Fibroblast of skin of right biceps (primary cell): ENCODE data around the gene GPT2.
A peak's percentile ranks its signal among the peaks of the same experiment; 100 is the strongest.
"Not testable (repeated sequence)": the region's sequence is repeated elsewhere in the genome, so short reads cannot be mapped to it uniquely, and the experiment has no call there.

Experiments
- DNase-seq: peaks from one replicate; pipeline ENCODE4 v3.0.0-alpha.2; 2013

The GPT2 gene

DNA sequence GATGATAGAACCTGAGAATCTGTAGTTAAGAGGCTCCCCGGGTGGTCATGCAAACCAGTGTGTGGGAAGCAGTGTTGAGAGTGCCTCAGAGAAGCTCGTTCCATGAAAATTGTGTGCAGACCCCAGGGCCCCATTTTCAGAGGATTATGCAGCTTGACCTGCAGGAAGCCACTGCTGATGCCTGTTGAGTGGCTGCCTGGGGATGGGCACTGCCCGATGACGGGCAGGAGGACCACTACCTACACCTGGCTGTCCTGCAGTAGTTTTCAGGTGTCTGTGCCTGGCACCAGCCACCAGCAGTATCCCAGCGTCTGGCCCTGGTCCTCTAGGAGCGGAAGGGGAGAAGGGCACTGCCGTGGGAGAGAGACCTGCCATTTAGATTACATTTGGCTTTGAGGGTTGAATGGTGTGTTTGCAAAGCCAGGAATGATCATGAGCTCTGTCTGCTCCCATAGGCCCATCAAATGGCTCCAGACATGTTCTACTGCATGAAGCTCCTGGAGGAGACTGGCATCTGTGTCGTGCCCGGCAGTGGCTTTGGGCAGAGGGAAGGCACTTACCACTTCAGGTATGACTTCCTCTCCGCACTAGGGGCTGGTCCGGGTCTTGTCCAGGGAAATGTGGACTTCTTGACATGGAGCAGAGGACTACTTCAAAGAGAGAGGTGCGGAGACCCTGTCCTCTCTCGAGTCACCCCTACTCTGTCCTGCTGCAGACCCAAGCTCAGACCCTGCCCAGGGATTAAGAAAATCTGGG lies 42.5 kb downstream of the GPT2 start:
- DNase-seq: no peak

DNA sequence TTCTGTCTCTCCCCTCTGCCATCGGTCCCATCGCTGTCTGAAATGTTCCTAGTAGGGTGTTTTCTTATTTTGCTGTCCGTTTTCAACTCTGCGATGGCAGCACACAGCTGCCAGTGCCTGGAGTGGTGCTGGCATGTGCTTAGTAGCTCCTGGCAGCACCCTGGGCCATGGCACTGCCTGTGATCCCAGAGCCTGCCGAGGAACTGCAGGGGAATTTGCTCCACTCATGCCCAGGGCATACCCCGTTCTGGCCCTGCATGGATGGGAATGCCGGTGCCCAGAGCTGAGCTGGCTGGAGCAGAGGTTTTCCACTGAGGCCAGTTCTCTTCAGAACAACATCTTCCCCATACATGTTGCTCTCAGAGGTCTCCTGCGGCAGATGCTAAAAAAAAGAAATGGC lies 43.1 kb downstream of the GPT2 start:
- no peak for DNase-seq

DNA sequence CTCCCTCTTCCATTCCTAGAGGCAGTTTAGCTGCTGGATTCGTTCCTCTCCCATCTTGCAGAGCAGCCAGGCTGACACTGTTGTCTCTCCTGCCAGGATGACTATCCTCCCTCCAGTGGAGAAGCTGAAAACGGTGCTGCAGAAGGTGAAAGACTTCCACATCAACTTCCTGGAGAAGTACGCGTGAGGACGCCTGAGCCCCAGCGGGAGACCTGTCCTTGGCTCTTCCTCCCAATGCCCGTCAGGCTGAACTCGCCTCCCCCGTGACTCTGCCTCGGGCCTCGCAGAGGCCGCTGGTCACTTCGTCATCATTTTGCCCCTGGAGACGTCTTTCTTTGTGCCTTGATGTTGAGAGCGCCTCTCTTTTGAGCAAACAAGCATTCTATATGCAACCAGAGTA lies 44.6 kb downstream of the GPT2 start:
- DNase-seq: no peak

DNA sequence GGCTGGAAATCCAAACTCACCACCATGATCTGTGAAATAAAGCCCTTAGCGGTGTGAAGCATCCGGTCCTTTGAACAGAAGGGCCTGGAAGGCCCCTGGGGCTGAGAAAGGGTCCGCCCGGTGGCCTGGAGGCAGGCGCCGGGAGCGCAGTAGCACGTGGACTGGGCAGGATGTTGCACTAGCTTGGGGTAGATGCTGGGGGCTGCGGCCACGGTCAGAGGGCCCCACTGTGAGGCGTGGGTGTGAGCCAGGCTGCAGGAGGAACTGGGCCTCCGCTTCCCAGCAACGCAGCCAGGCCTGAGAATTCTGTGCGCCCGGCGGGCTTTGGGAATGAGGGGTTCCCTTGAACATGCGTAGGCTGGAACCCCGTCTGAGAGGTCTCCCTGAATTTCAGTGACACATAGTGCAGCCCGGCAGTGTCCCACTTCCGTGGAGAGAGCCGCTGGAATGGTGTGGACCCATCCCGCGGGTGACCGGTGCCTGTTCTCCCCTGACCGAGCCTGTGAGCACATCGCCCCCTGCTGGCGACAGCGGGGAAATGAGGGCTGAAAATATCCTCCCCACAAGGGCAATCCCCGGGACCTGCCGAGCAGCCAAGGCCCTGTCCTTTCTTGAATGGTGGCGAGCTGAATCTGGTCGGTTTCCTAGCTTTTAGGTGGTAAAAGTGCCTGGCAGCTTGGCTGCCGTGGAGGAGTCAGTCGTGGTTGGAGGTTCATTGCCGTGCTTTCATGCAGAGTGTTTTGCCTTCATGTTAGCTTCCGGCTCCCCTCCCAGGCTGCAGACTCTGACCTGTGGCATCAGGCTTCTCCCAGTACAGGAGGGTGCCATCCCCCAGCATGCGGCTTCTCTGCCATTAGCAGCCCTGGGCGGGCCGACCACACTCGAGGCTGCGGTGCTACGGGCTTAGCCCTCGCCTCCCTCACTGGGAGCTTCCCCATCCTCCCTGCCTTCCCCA lies 45.5 kb downstream of the GPT2 start:
- DNase-seq: peak; percentile 40

DNA sequence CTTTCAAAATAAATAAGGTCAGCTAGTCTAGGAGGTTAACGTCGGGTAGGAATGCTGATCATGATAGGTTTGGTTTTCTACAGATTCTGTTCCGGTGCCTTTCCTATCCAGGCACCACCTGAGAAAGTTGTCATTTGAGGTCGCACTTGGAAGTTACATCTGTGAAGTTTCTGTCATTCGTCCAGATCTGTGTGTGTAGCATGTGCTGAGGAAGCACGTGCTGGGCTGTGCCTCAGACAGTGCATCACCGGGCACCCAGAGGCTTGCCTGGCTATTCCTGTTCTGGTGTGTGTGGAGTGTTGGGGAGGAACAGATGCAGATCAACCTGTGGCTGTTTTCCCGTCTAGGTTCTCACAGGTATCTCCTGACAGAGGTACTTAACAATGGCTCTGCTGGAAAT lies 46.7 kb downstream of the GPT2 start:
- no peak for DNase-seq

DNA sequence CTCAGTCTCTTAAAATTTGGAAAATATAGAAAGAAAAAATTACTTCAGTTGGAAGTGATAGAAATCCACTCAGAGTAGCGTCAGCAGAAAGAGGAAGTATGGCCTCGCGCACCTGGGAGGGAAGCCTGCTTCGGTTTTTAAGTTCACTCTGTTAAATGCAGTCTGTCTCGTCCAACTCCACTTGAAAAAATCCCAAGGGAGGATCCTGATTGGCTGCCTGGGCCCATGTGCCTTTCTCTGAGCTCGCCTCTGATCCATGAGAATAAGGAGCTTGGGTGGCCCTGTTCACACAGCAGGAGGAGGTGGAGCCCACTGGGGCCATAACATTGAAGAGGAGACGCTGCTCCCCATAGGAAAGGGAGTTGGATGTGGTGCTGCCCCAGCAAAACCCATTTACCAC lies 48.6 kb downstream of the GPT2 start:
- DNase-seq: no peak

DNA sequence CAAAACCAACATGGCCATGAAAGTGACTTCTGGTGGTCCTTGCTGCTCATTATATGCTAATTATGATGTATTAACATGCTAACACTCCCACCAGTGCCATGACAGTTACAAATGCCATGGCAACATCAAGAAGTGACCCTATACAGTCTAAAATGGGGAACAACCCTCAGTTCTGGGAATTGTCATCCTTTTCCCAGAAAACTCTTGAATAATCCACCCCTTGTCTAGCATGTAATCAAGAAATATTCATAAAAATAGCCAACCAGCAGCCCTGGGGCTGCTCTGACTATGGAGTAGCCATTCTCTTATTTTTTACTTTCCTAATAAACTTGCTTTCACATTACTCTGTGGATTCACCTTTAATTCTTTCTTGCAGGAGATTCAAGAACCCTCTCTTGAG lies 53.4 kb downstream of the GPT2 start:
- DNase-seq: no peak

DNA sequence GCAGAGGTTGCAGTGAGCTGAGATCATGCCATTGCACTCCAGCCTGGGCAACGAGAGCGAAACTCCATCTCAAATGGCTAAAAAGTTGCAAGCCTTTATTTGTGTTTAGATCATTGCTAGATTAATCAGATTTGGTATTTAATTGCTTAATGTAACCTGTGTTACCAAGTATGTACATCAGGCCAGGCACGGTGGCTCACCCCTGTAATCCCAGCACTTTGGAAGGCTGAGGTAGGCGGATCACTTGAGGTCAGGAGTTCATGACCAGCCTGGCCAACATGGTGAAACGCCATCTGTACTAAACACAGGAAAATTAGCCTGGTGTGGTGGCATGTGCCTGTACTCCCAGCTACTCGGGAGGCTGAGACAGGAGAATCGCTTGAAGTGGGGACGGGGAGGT lies 60.6 kb downstream of the GPT2 start:
- DNase-seq: not testable (repeated sequence)

DNA sequence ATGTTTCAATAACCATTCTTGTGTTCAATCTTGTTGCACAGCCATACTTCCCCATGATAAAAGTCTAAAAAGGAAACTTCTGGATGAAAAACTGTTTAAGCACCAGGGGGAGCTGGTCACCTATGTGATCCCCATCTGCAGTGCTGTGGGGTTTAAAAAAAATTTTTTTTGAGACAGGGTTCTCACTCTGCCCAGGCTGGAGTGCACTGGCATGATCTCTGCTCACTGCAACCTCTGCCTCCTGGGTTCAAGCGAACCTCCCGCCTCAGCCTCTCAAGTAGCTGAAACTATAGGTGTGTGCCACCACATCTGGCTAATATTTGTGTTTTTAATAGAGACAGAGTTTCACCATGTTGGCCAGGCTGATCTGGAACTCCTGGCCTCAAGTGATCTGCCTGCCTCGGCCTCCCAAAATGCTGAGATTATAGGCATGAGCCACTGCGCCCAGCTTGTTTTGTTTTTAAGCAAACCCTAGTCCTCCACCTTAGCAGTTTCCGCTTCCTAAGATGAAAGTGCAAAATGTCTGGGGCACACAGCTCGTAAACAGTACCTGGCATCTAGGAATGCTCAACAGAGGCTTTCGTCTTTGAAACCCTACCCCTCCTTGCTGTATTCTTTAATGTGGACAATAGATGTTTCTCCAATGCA lies 63.9 kb downstream of the GPT2 start:
- peak; percentile 20 for DNase-seq

DNA sequence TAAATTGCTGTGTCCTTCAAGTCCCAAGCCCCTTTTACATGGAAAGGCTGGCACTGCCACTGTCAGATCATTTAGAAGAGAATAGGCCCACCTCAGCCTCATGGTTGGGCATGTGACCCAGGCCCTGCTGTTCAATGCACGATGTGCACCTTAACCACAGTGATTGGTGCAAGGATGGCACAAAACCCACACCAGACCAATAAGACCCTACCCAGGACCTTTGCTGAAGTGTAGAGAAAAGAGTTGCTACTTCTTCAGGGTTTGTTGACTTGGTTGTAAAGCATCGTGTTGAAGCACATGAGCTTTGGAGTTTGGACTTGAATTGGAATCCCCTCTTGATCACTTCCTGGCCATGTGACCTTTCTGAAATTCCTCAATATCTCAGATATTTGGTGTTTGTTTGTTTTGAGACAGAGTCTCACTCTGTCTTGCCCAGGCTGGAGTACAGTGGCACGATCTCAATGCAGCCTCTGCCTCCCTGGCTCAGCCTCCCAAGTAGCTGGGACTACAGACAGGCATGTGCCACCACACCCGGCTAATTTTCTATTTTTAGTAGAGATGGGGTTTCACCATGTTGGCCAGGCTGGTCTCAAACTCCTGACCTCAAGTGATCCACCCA lies 64.5 kb downstream of the GPT2 start:
- no peak for DNase-seq

DNA sequence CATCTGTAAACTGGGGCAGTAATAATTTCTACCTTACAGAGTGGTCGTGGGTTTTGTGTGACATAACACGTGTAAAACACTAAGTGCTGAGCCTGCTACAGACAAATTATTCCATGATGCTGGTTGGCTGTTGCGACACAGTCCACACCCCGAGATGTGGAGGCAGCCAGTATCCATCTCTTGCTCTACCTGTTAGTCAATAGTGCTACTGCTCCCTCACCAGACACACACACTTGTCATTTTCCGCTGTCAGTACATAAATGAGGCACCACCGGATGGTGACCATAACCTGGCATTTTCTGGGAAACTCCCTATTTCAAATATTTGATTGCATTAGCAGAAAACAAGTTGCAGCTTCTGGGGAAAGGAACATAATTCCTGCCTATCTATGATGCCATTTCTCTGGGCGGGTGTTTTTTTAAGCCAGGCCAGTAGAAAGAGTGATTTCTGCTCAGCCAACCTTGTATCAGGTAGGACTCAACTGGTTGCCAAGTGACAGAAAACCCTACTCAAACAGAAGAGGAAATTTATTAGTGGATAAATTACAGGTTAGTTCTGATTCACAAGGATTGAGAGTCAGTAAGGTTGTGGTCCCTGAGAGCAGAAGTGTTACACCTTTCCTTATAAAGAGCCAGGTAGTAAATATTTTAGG lies 65.2 kb downstream of the GPT2 start:
- no peak for DNase-seq

DNA sequence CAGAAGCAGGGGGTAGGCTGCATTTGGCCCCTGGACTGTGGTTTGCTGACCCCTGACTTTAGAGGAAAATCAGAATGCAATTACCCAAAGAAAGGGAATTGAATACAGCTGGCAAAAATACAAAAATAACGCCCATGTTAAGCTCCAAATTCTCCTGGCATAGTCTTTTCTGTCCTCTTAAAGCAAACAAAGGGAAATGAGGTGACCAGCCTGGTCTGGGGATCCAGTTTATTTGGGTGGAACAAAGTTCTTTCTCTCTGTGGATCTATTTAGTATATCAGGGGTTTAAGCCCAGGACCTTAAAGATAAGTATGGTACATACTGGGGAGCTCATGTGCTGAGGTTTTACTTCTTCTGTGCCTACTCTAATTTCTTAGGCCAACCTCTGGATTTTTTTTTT lies 65.8 kb downstream of the GPT2 start:
- no peak for DNase-seq

DNA sequence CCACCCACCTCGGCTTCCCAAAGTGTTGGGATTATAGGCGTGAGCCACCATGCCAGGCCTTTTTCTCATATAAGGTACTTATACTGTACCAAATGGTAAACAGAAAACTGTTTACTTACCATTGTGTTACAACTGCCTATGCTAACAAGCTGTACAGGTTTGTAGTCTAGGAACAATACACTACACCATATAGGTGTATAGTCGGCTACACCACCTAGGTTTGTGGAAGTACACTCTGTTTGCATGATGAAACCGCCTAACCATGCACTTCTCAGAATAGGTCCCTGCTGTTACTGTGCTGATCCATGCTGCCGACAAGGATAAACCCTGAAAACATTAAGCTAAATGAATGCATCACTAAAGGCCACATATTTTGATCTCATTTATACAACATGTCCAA lies 70.4 kb downstream of the GPT2 start:
- DNase-seq: no peak

DNA sequence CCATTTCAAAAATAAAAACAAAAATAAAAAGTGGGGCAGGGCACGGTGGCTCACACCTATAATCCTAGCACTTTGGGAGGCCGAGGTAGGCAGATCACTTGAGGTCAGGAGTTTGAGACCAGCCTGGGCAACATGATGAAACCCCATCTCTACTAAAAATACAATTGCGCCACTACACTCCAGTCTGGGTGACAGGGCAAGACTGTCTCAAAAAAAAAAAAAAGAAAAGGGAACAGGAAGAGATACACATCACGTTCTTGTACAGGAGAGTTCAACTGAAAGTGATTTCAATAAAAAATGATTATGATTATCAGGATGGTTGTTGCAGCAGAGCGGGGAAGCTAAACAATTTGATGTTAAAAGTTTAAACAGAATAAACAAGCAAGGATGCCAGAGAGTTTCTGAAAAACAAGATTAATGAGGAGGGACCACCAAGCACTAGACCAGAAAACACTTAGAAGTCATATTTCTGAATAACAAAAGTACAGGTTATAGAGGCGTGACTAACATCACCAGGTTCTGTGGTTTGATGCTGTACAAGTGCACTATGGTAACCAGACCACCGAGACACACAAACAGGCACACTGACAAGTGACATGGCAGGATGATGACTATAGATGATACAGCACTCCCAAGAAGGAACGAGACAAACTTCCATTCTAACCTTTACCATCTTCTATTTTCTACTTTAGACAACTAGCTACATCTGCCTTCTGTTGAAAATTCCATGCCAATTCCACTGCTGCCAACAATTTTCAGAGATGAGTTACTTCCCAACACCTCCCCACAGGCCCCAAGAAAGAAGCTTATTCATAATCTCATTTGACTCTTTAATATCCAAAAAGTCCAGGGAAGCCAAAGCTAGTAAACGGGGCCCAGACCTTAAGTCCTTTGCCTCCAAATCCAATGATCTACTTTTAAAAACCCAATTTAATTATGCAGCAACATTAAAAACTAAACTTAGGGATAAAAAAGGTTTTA lies 77.5 kb downstream of the GPT2 start:
- DNase-seq: no peak

DNA sequence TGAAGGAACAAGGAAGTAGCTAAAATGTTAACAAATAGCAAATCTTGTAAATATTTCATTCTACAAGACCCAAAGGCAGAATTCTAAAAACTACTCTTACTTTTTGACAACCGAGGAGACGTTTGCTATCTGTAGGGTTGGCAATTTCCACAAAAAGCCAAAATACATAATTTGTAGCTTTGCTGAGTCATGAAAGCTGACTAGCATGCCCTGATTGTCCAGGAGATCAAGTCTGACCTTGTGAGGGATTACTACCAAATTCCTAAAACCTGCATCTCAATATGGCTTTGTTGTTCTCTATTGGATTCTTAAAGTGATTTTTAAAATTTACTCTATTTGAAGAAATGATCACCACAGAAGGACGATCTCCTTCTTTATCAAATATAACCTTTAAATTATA lies 78.5 kb downstream of the GPT2 start:
- no peak for DNase-seq

DNA sequence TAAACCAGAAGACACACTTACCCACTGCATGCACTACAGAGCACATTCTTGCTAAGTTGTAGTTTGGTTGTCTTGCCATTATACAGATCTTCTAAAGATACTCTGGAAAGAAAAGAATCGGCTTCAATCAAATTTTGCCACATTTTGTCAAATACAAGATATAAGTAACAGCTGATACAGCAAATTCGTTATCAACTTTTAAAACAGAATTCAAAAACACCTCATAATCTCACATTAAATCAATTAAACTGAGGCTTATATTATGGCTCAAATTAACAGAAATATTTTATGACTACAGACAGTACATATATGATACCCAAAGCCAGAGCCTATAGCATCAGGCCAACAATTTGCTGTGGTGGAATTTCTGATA lies 83.9 kb downstream of the GPT2 start:
- DNase-seq: no peak

DNA sequence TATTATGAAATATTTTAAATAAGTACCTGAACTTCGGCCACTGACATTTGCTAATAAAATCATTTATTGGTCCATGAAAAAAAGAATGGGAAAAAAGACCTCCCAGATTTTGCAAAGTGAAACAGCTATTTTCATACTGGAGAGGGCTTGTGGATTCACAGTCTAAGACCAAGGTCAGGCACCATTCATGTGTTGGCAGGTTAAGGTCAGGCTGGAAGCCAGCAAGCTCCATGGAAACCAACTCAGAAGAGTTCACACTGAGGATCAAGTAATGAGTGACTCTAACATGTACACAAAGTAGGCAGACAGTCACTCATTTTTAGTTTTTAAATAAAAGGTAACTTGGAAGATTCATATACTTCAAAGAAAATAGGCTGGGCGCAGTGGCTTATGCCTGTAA lies 85.9 kb downstream of the GPT2 start:
- no peak for DNase-seq

DNA sequence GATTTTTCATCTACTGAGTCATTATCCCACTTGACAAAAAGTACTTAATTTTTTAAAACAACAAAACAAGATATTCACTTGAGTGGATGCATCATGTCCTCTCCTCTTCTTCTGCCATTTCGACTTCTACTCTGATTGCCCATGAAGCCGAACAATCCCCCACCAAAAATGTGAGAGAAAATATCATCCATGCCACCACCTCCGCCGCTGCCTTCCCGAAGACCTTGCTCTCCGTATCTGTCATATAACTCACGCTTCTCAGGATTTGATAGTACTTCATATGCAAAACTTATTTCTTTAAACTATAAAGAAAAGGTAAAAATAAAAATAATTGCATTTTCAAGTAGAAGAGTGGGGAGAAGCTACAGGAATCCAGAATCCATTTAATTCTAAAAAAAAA lies 87.1 kb downstream of the GPT2 start:
- DNase-seq: no peak

DNA sequence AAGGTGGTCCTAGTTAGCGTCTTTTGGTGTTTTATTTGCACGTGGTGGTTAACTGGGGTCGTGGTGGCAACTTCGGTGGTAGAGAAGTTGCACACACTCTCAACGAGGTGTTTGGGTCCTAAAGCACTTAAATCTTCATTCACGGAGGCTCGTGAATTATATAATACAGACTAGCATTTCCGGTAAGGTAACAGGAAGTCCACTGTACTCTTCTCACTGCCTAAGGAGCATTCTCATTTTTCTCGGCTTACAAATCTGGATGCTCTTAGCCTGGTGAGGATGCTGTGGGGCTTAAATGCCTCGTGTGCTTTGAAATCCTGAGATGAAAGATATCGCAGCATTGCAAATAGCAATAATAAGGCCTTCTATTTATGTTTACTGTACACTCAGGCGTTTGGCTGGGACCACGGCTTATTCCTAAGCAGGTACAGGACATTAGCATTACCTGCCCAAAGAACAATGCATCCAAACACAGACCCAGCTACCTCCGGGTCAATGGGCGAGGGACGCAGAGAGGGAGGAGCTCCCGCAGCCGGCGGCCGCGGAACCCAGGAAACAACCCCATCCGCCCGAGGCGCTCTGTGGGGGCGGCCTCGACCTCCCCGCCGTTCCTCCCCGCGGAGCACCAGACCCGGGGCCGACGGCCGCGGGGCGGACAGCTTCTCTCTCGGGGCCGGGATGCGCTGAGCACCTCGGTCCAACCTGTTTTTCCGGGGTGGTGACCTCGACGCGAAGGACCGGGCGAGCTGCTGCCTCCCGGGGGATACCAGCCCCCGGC lies 88.5 kb downstream of the GPT2 start:
- DNase-seq: peak; percentile 15

DNA sequence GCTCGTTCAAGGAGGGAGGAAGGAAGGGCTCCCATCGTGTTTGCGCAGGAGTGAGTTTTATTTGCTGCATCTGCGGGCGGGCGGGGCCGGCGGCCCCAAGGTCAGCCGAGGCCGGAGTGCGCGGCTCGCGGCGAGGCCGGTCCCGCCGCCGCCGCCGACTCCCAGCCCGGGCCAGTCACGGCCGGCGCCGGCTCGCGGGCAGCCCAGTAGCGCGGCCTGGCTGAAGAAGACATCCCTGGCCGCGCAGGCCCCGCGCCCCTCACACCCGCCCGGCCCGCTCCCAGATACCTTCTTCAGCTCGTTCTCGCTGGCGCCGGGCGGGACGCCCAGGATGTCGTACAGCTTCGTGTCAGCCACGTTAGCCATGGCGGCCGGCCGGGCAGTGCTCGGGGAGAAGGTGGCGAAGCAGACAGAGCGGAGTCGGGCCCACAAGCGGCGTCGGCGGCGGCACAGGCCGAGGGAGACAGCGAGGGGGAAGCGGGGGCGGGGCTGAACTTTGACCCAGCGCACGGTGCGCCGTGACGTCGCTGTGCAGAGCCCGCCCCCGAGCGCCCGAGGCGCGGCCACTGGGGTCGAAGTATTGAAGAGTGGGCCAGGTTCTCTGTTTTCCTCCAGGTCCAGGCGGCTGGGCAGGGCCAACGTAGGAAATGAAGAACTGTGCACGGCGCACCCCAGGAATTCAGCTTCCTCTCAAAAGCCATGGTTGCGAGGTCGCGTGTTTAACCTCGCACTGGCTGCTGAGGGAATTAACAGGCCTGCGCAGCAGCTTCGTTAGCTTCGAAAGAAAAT lies 89.2 kb downstream of the GPT2 start, which contains the start of gene DNAJA2:
Gene DNAJA2 (minus strand): TSS at position 468 of the 789 bp plus-strand sequence. CDS start 102 bp downstream, at position 366.
- DNase-seq: peak; percentile 87
